HG03135 (cell line): ENCODE data around the gene FN1.
"Not testable (repeated sequence)": the region's sequence is repeated elsewhere in the genome, so short reads cannot be mapped to it uniquely, and the experiment has no call there.

ENCODE experiments used
- ATAC-seq: cut with Tn5 transposase; IDR thresholded peaks from one replicate; pipeline ENCODE4 v1.9.1; 2021; ENCODE audit warnings: mild to moderate bottlenecking, moderate library complexity; ENCODE audit not compliant: unreplicated experiment

FN1 gene

DNA sequence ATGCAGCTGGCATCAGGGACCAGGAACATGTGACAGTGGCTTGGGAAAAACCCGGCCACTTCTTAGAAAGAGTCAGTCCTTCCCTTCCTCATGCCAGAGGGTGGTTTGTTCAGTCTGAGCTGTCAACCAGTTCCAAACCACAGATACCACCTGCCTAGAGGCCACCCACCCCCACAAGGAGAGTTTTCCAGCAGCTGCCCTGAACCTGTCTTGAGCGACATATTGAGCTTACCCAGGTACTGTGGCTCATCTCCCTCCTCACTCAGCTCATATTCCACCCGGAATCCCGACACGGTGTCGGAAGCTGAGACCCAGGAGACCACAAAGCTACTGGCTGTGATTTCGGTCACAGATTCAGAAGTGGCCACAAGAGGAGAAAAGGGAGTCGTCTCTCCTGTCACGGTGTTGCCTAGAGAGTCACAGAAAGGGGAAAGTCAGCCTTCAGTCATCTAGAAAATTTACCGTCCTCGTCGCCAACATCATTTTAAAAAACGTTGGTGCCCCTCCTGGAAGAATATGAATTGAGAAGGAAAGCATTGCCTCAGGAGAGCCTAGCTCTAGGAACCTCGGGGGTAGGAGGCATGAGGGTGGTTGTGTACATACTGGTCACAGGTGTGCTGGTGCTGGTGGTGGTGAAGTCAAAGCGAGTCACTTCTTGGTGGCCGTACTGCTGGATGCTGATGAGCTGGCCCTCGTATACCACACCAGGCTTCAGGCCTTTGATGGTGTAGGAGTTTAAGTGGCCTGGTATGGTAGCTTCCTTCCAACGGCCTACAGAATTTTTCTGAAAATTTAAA lies 26.3 kb downstream of the FN1 start:
- no peak for ATAC-seq

DNA sequence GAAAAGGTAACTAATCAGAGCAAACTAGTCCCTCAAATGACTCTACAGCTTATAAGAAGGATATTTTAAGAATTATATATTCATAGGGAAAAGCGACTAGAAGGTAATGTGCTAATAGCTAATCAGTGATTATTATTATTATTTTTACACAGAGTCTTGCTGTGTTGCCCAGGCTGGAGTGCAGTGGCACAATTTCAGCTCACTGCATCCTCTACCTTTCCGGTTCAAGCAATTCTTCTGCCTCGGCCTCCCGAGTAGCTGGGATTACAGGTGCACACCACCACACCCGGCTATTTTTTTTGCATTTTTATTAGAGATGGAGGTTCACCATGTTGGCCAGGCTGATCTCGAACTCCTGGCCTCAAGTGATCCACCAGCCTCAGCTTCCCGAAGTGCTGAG lies 27.4 kb downstream of the FN1 start:
- not testable (repeated sequence) for ATAC-seq

DNA sequence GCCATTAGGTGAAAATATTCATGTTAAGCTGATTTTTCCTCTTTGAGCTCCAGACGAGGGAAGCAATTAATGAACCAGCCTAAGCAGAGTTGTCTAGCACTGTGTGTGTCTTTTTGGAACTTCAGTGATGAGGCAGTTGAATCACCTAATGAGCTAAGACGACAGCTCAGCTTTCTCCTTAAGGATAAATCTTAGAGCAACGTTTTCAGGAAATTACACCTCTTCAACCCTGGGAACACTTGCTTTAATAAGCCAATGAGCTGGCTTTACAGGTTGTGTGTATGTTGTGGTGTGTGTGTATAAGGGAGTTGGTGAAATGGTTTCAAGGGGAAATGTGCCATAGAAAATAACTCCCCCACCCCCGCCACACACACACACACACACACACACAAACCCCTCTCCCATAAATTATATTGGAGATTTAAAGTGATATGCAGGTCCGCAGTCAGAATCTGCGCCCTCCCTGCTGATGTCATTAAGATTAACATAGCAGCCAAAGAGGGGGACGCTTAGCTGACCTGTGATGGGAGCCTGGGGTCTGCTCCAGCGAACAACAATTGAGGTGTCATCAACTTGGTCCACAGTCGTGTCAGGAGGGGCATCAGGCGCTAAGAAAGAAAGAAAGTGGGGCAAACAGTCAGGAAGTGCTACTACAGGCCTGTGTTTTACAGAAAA lies 28.1 kb downstream of the FN1 start:
- ATAC-seq, result no peak

DNA sequence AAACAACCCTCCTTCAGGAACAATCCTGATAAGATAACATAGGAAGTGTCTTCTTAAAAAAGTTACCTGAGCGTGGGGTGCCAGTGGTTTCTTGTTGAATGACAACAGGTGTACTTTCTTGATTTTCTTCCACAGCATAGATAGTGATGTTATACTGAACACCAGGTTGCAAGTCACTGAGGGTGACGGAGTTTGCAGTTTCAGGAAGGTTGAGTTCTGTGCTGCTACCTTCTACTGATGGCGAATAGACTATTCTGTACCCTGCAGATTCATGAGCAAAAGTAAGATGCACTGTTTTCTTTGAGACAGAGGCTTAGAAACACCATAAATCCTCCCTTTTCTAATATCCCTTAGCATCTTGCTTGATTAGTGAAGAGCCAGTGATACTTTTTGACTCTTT lies 28.8 kb downstream of the FN1 start:
- no peak for ATAC-seq

DNA sequence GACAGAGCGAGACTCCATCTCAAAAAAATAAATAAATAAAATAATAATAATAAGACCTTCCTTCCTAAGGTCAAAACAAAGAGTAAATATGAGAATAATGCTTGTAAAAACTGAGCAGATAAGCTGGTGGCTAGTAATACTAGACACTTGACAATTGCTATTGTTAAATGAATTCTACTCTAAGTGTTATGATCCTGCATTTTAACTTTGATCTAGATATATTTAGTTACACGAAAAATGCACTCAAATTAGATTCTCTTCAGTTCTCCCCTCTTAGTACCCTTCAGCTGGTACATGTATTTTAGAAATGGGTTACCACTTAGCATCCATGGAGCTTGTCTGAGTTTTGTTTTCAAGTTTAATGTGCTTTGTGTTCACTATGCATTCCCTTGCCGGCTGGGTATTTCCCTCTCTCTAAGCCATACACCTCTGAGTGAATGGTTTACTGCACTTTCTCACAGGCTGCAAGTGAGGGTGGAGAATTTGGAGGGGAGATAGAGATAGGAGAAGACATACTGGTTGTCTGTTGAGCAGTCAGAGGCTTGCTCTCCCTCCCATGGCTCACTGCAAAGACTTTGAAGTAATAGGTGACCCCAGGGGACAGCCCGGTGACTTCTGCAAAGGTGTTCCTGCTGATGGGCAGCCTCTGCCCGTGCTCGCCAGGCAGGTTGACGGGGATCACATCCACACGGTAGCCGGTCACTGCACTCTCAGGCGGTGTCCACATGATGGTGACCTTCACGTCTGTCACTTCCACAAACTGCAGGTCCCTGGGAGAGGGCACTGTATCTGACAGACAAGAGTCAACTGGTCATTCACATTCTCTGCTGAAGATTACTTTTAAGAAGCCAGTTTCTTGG lies 29.9 kb downstream of the FN1 start:
- no peak for ATAC-seq

DNA sequence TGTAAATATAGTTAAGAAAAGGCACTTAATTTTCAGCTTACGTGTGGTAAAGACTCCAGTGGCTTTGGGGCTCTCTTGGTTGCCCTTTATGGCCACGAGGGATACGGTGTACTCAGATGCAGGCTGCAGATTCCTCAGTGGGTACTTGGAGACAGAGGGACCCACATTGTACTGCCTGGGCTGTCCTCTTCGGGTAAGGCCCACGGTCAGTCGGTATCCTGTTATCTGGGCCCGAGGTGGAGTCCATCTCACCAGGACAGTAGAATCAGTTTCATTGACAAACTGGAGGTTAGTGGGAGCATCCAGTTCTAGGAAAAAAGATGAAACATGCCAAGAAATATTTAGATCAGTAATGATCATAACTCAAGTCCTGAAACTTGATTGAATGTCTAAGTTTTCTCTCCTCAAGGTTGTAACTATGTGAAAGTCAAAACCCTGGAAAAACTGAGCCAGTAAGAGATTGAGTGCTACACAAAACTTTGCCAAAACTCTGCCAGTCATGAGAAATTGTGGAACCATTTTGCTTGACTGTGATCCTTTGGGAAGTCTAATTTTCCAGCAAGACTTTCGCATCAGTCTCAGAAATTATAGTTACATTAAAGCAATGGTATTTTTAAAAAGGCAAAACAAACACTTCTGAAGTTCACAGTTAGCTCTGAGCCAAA lies 31.4 kb downstream of the FN1 start:
- no peak for ATAC-seq

DNA sequence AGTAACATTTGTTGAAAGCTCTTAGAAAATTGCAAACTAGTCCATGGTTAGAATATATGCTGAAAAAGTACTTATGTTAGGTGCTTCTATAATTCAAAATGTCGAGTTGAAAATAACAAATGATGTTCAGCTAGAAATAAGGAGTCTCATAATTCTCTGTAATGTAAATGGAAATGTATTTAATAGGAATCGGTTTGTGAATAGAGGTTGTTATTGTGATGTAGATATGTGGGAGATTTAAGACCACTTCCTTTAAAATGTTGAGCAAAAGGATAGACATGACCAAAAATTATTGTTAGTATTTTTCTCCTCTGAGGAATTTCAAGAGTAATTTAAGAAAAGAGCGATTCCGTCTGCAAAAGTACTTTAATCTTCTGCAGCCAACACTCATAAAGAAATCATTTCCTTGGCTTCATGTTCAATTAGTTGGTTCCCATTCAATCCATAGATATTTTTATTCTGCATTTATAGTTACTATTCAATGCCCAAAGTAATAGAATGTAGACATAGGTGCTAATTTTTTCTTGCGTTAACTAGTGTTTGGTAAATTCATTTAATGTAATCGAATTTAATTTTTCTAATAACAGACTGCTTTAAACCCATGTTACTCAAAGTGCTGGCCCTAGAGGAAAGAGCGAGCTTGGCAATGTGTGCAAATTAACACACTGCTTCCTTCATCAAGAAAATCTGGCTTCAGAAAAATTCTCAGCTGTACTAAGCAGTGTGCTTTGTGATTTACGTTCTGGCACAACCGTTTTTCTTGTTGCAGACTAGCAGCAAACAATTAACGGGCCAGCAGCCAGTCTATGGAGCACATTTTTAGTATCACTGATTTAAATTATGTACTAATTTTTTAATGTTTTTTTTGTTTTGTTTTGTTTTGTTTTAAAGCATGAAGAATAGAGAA lies 32.2 kb downstream of the FN1 start:
- no peak for ATAC-seq

DNA sequence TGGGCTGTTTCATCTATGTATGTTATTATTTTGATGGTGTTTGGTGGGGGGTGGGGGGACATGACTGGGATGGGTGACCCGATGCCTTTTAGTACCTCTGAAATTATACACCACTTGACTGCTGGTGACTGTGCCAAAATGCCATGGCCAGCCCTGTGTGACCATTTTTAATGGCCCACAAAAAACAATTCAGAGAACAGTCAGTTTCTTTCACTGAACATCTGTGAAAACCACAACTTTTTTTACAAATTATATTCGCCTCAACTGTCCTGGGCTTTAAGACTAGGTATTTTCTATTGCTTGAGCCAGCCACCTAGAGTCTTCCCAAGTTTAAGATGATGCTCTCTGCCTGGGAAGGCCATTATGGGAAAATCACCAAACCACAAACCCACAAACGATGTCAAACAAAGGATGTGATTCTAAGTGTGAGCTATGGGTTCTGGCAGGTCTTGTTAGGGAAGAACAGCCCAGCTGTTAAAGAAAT lies 33.9 kb downstream of the FN1 start:
- ATAC-seq, result no peak

DNA sequence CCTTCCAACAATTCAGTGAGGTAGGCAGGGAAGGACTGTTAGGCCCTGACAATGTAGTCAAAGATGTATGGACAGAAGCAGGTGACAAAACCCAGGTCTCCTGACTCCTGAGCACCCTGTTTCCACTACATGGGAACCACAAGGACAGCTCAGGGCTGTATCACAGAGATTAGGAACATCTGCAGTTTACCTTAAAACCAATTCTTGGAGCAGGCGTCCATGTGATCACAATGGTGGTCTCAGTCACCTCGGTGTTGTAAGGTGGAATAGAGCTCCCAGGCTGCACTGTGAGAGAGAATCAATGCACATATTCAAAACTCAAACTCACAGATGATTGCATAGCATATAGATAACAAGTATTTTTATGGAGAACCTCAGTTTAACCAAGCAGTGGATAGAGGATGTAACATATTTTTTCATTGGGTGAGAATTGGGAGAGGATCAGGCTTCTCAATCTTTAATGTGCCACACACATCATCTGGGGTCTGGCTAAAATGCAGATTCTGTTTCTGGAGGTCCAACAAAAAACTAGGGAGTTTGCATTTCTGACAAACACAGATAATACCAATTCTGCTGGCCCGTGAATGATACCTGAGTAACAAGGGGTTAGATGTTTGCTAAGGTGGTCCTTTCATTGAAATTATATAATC lies 36.7 kb downstream of the FN1 start:
- ATAC-seq, result no peak

DNA sequence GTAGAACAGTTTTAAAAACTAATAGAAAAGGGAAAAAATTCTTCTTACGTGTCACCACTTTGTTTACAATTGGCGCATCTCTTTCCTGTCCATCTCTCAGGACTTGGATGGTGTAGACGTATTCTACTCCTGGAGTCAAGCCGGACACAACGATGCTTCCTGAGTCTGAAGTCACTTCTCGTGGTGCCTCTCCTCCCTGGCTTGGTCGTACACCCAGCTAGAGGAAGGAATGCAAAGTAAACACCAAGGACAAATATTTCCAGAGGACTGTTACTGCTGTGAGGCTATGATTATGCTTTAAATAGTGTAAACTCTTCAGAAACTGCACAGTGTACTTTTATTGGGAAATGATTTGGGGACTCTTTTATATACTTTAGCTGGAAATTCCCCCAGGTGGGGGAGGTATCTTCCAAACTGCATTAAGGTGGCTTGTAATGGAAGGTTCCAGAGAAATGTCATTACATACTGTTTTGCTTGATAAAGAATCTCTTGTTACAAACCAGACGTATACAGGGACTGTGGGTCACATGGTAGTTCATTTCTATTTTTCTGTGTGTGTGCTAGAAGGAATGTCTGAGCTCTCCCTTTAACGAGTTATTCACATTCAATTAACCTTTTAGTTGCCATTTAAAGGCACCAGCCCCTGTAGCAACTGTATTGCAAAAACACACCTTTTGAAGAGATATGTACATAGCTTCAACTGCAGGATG lies 38.1 kb downstream of the FN1 start:
- ATAC-seq, result no peak

DNA sequence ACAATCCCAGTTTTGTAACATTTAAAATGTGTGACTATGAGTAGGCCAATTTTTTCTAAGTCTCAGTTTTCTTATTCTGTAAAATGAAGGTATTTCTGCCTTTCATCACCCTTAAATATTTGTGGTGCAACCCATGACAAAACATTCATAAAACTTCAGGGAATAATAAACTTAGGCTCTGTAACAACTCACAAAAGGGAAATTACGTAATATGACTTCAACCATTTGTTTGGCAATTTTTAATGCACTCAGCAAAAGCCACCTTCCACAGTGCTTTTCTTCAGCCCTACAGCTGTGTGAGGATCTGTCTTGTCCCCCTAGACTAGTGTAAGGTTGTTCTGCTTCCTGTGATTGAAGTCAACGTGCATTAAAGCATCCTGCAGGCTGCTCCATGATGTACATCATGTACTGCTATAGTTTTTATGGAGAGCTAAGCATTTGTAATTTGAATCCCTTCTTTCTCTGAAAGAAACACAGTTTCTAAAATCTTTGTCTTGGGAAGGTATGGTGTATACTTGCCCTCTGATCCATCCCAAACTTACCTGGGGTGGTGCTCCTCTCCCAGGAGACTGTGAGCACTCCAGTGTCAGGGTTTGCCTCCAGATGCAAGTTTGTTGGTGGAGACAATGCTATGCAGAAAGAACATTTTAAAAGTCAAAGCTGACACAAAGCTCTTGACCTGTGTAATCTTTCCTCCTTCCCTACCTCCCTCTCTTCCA lies 39.1 kb downstream of the FN1 start:
- no peak for ATAC-seq

DNA sequence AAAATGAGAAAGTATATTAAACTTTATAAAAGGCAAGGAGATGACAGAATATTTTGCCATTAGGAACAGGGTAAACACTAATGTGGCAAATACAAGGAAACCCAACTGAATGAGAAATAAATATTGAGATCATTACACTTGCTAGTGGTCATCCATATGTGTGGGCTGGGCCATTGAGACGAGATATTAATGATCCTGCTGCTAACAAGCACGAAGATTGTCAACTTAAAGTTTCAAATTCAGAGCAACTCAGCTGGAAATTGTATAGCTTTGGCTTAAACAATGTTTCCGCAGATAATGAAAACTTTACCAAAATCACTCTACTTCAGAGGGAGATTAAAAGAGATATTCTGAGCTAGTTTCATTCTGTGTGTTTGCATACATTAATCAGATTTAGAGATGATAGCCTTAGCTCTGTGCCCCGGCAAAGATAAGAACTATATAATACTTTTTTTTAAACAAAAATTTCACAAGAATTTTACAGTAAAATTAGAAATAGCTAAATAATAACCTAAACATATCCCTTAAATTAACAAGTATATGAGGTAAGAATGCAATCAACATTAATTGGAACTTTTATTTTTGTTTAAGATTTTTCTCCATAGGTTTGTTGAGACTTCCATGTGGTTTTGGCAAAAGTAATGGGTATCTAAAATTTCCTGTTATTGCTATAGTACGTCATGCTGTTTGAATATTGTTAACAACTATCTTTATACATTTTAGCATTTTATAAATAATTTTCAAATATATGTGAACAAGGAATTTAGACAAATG lies 40.0 kb downstream of the FN1 start:
- ATAC-seq, result no peak

DNA sequence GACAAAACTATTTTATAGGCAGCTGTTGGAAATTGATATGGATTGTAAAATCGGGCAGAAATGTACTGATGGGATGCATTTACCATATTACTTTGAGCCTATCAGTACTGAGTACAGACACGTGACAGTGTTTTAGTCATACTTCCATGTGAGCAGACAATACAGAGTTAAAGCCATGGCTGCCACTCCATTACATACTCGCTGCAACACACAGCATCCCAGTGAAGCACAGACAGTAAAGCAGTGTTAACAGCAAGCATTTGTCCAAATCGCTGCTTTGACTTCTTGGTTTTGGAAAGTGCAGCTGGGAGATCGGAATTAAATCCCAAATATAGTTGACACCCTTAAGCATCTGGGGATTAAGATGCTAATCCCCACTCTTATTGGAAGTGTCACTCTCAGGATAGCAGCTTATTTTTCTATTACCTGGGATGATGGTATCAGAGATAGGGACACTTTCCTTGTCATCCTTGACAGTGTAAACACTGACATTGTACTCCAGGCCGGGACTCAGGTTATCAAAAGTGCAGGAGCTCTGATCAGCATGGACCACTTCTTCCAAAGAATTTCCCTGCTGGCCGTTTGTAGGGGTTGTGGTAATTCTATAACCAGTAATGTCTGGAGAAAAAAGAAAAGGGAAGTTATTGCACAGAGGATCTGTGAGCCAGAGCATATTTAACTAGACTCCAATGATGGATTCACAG lies 41.6 kb downstream of the FN1 start:
- ATAC-seq, result no peak

DNA sequence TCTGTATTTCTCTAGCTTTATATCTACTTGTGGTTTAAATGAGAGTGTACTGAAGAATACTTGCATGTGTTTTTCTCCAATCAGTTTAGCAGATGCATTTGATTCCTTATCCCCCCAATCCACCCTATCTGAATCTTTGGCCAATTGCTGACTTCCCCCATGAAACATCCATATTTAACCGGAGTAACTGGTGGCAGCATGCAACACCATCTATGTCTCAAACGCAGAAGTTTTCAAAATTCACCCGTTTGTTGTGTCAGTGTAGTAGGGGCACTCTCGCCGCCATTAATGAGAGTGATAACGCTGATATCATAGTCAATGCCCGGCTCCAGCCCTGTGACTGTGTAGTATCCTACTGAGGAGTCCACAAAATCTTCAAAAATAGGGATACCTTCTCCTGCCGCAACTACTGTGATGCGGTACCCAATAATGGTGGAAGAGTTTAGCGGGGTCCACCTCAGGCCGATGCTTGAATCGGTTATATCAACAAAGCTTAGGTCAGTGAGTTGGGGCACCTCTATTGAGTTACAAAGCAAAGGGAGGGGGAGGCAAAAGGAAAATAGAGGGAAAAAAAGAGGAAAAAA lies 43.1 kb downstream of the FN1 start:
- no peak for ATAC-seq

DNA sequence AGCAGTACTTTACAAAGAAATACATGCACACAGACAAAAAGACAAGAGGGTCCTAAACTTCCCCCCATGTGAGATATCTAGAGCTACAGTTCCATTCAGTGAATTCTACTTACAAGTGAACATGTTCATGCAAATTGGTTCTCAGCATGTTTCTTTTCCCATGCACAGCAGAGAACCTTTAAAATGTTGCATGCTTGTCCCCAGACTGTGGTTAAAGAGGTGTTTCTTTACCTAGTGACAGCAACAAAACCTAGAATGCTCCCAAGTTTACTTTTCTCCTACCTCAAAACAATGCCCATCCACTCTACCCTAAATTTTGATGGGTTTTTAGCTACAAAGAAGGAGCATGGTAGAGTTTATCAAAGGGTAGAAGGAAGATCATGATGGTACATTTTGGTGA lies 43.7 kb downstream of the FN1 start:
- ATAC-seq, result no peak

DNA sequence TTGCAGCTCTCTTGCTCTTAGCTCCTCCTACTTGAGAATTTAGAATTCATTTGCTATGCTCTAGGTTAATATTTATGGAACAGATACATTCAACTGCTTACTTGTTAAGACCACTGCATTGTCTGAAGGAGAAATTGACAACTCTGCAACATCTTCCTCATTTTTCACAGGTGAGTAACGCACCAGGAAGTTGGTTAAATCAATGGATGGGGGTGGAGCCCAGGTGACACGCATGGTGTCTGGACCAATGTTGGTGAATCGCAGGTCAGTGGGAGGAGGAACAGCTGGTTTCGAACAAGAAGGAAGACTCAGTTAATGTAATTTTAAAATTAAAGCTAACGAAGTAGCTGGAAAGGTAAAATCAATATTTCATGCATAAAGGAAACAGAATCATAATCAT lies 44.3 kb downstream of the FN1 start:
- ATAC-seq, result no peak

DNA sequence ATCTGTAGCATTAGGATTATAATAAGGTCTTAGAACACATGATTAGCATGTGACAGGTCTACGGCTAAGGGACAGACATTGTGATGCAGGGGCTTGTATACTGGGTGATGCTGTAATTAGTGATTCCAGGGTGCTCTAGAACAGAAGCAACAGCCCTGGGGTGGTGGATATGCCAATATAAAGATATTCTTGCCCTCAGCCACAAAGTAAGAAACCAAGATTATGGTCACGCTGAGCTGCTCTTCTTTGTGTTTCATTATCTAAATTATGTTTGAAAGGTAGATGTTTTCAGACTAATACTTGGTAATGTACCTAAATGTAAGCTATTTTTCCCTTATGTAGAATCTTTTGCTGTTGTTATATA lies 45.3 kb downstream of the FN1 start:
- no peak for ATAC-seq
